ENCODE results near the gene FLT4.

FLT4 gene

DNA sequence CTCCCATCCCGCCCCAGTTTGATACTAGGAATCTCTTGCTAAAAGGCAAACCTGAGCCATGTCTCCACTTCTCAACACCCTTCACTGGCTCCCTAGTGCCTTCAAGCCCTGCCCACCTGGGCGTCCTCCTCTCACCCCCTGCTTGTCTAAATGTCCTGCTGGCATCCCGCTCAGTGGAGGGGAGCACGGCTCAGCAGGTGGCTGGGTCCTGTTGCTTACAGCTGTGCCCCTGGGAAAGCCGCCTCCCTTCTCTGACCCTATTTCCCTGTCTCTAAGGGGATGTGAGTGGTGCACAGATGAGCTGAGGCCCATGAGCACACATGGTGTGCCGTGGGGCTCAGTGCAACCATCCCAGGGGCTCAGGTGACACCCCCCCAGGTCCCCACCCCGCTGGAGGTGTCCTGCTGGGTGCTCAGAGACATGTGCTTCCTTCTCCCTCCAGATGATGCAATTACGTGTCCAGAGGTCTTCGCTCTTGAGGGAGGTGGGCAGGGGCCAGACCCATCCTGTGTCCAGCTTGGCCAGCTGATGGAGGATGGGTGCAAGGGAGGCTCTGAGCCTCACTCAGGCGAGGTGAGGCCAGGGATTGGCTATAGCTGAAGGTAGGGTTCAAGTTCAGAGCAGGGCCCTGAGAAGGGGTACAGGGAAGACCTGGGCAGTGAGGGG is 24.1 kb downstream of the FLT4 start:
- DNase-seq = no peak

DNA sequence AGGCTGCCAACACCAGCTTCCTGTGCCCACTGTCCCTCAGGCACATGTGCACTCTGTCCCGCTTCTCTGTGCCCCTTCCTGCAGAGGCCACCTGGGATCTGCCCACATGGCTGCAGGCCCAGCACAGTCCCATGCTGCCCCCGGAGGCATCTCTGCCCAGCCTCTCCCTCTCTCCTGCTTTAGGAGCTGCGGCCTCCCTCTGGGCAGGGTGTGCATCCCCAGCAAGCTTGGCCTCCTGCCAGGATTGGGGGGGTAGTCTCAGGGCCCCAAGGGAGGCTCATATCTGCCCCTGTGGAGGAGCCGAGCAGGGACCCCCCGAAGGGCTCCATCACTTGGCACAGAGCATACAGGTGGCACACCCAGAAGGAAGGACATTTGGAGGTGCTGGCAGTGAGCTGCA is 24.8 kb downstream of the FLT4 start:
- no peak for DNase-seq

DNA sequence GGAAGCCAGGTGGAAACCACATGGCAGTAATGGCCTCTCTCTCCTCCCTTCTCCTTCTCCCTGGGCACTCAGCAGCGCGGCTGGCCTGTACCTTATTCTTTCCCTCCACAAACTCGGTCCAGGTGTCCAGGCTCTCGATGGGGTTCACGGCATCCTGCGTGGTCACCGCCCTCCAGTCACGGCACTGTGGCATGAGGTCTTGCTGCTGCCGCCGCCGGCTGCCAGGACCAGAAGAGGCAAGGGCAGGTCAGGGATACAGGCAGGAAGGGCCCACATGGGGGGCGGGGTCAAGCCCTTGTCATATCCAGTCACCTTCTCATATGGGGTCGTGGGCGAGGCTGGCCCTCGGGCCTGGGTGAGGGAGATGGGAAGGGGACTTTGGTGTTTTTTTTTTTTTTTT is 25.6 kb downstream of the FLT4 start:
- DNase-seq = no peak

DNA sequence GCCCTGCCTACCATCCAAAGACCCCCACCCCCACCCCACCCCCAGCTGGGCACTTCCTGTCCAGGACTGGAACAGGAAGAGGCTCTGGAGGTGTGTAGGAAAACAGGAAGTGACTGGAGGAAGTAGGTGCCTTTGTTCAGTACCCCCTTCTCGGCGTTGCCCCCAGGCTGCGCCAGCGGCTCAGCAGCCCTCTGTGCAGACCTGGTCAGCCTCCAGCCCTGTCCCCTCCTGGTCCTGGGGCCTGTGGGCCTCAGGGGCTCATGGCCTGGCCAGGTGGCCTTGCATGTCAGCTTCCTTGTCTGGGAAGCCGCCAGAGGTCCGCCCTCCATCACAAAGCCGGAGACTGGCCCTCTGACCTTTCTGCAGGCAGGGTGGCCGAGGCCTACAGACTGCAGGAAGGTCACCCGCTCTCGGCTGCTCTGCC is 26.0 kb downstream of the FLT4 start:
- DNase-seq = no peak

DNA sequence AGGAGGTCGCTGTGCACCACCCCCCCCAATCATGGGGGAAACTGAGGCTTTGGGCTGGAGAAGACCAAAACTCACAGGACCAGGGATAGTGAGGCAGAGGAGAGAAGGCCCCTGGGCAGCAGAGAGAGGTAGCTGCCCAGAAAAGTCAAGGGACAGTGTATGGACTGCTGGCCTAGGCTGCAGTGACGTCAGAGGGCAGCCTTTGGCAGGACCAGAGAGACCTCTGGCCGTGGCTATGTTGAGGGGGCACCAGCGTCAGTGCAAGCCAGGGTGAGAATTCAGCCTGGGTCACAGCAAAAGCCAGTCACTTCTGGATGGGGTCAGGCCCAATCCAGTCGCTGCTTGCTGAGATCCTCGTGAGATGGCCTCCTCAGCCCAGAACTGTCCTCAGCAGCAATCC is 26.5 kb downstream of the FLT4 start:
- no peak for DNase-seq

DNA sequence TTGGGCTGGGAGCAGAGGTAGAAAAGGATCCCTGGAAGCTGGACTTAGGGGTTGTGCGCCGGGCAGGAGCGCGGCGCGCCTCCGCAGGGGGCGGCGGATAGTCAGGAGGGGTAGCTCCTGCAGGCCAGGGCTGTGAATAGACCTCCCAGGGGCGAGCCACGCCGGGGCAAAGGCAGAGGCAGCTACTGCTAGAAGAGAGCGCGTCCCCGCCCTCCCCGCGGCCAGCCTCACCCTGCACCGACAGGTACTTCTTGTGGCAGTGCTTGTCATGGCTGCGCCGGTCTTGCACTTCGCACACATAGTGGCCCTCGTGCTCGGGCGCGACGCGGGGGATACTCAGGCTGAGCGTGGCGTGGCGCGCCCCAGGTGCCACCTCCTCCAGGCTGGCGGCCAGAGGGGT is 28.1 kb downstream of the FLT4 start:
- DNase-seq = no peak

DNA sequence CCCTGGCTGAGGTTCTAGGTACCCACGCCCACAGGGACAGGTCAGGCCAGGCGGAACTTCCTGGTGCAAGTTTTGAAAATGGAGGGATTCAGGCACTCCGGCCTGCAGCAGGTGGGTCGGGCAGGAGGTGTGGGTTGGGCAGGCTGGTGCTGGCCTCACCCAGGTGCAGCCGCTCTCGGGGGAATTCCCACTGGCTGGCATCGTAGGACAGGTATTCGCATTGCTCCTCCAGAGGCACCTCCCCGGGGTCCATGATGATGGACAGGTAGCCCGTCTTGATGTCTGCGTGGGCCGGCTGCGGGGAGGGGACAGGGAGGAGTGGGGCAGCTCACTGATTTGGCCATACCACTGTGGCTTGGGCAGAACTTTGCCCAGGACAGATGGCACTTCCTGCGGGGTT is 29.4 kb downstream of the FLT4 start:
- DNase-seq = no peak

DNA sequence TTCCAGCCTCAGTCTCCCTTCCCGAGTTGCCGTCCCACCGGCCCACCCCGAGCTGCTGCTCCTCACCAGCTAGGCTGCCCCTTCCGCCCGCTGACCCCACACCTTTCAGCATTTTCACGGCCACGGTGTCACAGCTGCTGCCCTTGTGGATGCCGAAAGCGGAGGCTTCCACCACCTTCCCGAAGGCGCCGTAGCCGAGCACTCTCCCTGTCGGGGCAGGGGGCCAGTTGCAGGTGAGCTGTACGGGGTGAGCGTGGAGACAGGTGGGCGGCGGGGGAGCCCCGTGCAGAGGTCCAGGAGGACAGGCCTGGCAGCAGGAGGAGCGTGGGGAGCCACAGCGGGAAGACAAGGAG is 29.9 kb downstream of the FLT4 start:
- DNase-seq = no peak

DNA sequence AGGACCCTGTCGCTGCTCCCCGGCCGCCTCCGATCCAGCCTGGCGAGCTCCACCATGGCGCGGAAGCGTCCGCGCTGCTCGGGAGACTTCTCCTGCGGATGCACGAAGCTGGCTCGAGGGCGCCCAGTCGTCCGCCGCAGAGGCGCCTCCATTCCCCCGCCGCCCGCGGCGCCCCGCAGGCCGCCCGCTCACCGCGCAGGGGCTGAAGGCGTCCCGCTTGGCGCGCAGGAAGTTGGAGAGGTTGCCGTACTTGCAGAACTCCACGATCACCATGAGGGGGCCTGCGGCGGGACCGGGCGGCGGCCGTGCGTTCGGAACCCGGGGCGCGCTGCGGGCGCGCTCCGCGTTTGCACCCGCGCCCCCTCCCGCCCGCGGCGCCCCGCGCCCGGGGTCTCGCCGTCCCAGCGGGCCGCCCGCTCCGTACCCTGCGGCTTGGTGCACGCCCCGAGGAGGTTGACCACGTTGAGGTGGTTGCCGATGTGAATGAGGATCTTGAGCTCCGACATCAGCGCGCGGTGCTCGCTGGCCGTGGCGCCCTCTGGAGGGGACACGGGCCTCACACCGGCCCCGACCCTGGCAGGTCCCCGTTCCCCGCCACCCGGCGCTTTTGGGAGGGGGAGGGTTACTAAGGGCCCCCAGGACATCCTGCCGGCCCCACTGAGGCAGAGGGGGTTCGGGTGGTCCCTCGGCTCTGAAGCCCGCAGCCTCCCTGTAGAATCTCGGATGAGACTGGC is 30.4 kb downstream of the FLT4 start:
- no peak for DNase-seq

DNA sequence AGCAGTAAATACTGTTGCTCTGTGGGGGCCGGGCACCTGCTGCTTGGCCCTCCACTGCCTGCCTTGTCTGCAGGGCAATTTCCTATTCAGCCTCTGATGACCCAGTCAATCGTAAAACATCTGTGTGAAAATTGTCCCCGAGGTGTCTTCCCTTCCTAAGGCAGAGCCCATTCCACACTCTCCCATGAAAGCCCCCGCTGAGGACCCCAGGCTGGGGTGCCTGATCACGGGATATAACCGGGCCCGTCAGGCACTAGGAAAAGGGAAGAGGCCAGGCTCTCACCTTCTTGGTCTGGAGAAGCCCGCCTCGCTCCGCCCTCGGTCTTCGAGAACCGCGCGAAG is 30.9 kb downstream of the FLT4 start:
- DNase-seq = no peak

DNA sequence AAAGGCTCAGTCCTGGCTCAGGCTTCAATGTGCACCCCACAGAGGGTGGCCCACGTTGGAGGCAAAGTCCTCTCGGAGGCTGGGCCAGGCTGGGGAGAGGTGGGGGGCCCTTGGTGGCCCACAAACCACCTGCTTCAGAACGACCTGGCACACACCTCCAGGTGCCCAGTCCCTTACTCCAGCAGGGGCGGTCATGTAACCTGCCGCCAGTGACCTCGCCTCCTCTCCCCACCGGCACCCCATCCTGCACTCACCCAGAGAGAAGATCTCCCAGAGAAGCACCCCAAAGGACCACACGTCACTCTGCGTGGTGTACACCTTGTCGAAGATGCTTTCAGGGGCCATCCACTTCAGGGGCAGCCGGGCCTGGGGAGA is 35.6 kb downstream of the FLT4 start:
- no peak for DNase-seq

DNA sequence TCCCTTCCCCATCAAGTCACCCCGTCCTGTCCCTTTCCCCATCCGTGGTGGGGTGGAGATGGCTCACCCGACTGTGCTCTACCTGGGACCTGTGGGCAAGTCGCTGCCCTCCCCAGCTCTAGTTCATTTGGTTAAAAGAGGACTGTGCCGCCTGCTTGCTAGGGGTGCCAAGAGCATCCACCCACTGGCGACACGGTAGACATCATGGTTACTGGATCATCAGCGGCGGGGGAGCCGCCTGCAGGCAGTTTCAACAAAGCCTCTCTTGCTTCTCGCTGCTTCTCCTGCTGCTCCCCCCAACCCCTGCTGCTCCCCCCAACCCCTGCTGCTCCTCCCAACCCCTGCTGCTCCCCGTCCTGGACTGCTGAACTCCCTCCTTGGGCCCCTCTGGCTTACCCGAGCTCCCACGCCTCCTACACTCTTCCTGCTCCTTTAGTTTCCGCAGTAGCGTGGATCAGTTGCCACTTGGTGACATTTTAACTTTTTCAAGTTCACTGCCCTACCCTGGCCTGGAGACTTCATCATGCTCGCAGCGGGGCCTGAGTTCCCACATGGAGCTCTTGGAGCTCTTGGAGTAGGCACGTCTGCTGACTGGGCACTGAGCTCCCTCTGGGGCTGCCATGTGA is 36.1 kb downstream of the FLT4 start:
- DNase-seq = no peak

DNA sequence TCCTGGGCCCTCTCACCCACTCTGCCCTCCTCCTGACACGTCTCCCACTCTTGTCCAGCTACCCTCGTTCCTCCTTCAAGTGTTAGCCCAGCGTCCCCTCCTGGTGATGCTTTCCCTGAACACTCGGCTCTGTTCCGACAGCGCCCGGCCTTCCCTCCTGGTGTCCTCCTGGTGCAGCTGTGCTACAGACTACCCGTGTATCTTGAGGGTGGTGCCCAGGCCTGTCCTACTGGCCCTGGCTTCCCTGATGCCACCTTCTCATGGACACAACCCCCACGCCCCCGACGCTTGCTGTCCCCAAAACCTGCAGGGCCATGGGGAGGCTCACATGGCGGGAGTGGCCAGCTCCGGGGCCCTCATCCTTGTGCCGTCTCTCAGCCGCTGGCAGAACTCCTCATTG is 36.7 kb downstream of the FLT4 start:
- no peak for DNase-seq

DNA sequence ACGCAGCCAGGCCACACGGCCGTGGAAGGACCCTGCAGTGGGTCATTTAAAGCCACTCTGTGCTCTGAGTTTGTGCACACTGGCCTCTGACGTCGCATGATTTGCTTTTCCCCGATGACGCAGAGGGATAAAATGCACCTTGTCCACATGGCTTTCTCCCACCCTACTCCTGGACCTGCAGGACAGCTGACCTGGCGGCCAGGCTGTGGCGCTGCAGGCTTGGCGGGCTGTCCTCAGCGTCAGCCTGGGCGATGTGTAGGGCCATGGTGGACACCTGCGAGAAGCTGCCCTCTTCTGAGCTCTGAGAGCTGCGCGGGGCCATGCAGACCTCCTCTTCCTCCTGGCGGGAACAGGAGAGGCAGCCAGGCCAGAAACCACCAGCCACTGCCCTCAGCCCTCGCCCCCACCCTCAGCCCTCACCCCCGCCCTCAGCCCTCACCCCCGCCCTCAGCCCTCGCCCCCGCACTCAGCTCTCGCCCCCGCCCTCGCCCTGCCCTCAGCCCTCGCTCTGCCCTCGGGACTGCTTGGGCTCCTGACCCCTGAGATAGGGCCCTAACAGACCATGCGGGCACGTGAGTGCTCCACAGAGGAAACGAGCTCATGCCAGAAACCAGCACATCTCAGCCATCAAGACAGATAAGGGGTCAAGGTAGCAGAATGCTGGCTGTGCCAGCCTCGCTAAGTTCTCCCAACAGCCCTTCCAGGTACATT is 38.1 kb downstream of the FLT4 start:
- DNase-seq = peak; percentile 59

DNA sequence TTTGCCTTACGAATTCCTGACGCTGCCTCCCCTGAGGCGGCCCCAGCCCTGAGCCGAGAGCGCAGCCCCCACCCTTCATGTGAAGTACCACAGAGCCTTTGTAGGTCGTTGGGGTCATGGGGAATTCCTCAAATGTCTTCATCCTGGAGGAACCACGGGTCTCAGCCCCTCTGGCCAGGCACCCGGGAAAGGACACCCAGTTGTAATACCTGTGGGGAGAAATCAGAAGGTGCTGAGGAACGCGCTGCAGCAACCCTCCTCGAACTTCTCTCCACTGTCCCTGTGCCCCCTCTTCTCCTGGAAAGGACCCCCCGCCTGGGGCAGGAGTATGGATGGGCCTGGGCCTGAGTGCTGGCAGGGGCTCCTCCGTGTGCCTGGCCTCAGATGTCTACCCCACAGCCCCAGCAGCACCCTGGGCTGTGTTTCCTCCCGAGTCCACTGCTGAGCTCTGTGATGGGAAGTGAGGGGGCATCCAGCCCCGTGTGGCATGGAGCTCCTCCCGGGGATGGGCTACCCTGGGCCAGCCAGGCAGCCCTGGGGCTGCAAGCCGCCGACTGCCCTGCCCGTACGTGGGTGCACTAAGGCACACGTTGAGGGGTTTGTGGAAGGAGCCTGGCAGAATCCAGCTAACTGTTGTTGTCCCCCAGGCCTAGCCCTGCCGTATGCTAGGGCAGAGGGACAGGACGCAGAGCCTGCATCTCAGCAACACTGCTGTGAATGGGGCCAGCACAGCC is 39.4 kb downstream of the FLT4 start:
- no peak for DNase-seq

DNA sequence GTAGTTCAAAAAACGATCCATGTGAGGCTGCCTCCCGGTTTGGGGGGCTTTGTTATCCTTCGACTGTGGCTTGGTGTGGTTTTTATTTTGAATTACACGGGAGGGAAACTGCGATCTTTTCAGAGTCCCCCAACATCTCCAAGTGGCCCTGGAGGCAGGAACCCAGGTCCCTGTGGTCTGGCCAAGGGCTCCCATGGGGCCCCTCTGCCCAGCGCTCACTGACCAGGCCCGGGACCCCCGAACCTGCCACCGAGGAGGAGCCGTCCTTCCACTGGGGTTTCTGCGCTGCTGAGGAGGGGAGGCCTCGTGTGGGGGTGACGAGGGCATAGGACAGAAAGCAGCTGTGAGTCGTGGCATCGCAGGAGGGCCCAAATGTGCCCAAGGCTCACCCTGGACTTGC is 40.0 kb downstream of the FLT4 start:
- DNase-seq = no peak

DNA sequence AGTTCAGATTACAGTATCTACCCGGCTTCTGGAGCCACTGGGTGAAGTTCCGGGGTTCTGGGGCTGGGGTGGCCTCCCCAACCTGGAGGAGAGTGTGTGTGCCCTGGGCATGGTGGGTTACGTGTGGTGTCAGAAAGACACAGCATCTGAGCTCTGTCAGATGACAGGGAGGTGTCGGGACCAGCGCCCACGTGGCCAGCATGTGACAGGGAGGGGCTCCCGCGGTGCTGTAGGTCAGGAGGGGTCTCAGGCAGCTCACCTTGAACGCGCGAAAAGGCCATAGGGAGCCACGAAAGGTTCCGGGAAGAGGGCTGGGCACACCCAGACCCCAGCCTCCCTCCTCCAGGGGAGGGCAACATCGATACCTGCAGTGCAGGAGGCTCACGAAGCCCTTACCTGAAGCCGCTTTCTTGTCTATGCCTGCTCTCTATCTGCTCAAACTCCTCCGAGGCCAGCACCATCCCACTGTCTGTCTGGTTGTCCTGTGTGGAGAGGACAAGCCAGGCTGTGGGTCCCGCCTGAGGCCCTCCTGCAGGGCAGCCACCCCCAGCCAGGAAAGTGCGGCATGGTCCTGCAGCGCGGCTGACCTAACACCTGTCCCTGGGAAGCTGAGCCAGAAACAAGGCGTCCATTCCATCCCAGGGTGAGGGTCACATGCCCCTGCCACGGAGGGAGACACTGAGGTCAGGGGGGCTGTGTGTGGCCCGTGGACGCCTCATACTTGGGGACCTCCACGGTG is 40.7 kb downstream of the FLT4 start:
- DNase-seq = no peak

DNA sequence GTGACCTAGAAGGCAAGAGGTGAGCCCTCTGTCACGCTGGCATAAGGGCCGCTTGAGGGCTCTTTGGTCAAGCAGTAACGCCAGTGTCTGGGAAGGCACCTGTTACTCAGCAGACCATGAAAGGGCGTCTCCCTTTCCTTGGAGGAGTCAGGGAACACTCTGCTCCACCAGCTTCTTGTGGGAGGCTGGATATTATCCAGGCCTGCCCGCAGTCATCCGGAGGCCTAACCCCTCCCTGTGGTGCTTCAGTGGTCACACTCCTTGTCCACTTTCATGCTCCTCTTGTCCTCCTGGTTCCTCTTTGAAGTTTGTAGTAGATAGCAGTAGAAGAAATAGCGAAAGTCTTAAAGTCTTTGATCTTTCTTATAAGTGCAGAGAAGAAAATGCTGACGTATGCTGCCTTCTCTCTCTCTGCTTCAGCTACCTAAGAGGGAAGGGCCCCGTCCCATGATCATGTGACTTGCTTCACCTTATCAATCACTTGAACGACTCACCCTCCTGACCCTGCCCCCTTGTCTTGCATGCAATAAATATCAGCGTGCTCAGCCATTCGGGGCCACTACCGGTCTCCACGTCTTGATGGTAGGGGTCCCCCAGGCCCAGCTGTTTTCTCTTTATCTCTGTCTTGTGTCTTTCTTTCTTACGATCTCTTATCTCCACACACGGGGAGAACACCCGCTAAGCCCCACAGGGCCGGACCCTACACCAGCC is 41.4 kb downstream of the FLT4 start:
- no peak for DNase-seq

DNA sequence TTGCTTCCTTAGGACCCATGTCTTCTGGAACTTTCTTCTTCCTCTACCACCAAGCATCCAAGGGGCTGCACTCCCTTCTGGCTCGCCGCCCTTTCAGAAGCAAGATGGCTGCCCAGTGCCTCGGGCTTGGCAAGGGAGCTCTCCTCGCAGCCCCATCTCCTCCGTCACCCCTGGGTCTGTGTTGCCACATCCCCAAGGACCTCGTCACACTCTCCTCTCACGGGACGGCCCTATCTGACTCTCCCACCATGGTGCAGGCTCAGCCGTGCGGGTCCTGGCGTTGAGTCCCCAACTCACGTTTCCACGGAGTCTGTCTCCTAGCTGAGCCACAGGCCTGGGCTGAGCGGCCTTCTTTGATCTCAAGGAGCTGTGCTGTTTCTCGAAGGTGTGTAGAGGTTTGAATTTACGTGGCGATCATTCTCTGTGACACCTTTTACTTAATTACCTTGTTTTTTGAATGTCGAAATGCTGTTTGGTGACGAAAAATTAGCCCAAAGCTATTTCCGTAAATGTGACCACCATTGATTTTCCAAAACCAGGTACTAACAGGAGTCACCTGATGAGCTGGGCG is 43.1 kb downstream of the FLT4 start:
- DNase-seq = no peak

DNA sequence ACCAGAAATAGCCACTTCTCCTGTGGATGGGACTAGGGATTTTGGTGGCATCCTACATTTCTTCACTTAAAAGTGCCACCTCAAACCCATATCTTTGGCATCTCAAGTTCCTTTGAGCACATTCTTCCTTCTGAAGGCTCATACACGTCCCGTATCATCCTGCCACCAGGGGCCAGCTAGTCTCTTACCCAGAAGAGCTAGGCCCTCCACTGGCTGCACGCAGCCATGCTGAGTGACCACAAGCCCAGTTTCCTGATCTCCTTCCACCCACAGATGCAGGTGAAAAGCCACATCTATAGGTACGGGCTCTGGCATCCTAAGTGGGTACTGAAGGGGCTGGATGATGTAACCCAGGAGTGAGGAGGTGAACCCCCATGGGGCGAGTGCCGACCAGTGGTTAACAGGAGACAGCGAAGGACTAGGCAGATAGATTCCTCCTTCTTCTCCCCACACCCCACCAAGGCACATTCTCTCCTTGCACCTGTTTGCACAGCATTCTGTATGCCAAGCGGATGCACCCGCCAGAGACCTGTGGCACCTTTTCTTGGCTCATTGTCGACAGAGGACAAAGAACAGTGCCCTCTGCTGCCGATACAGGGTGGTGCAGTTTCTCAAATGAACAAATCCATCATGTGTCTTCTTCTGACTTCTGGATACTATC is 43.7 kb downstream of the FLT4 start:
- peak; percentile 32 for DNase-seq

DNA sequence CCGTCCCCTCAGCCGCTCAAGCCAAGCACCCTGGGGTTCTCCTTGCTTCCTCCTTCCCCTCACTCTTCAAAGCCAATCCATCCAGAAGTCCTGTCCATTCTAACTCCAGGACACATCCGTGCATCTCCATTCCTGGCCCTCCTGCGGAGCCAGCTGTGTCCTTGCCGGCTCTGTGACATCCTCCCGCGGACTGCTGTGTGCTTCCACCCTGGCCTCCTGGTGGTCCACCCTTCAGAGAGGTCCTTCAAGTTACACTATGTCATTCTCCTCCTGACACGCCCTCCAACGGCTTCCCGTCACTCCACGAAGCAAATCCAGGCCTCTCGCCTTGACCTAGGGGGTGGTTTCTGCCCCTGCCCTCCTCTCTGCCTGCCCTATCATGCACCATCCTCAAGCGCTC is 45.1 kb downstream of the FLT4 start:
- no peak for DNase-seq
